ENCODE measurements around the gene CRTAC1. TPM values are rescaled to one million over a fixed set of nuclear protein-coding genes. Genes with fewer than 3 reads are reported as not detected.

The CRTAC1 gene
- total and polyA plus RNA-seq, 12 donors, result 0.09 to 1.4 (median 0.48) TPM; not detected in 4

- TF ChIP-seq POLR2A (IDR thresholded peaks at IDR 0.05), result no peak
- no peak for TF ChIP-seq CTCF (IDR thresholded peaks at IDR 0.05)
- intact Hi-C loops (cut with DNase I), result no loop called here
- DNase-seq, result no peak
- Histone ChIP-seq H3K27me3 (no peaks in the 10 kb centered on the region), H3K27ac (no peak overlapping the region), H3K9me3 (replicated peaks in 1 of 3) (no peaks in the 10 kb centered on the region), H3K4me3 (no peak overlapping the region), H3K4me1 (replicated peaks in 1 of 2) (no peaks in the 10 kb centered on the region), H3K36me3 (replicated peaks in 1 of 2) (no peaks in the 10 kb centered on the region)
- WGBS, 4 donors, result 90 to 94% (median 93%) methylated on average over 5 of the region's 5 CpGs
Observed at GRCh38 chr10:97879241-97879640, 151.2 kb downstream of the CRTAC1 start.

DNA sequence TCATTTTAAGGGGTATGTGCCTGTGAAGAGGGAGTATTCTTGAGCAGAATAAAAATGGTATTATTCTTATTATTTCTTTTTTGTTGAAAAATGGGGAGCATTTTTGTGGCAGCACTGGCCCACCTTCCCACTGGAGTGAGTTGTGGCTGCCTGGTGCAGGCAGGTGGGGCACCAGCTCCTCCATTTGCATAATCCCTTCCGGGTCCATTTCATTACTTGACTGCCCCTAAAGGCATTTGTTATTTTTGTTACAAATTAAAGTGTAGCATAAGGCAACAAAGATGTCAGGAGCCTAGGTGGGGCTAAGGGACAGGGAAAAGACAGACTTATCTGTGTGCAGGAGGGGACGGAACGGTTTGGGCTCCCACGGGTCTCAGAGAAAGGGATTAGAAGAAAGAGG is 154.0 kb downstream of the CRTAC1 start:
- no peaks in the 10 kb centered on the region for H3K27me3 ChIP-seq
- no peak overlapping the region for H3K27ac ChIP-seq
- H3K4me3 ChIP-seq, result no peak overlapping the region
- H3K9me3 ChIP-seq (replicated peaks in 1 of 3), result no peaks in the 10 kb centered on the region
- no peak for TF ChIP-seq POLR2A (IDR thresholded peaks at IDR 0.05)
- no peak for TF ChIP-seq CTCF (IDR thresholded peaks at IDR 0.05)
- intact Hi-C loops (cut with DNase I), result no loop called here
- H3K4me1 ChIP-seq (replicated peaks in 1 of 2), result no peaks in the 10 kb centered on the region
- DNase-seq, result no peak
- 59 to 76% (median 75%) methylated on average over 4 of the region's 4 CpGs for WGBS, 4 donors
- no peaks in the 10 kb centered on the region for H3K36me3 ChIP-seq (replicated peaks in 1 of 2)

- TF ChIP-seq CTCF (IDR thresholded peaks at IDR 0.05), result no peak
- TF ChIP-seq POLR2A (IDR thresholded peaks at IDR 0.05), result no peak
- Histone ChIP-seq H3K4me3 (no peak overlapping the region), H3K4me1 (replicated peaks in 1 of 2) (no peaks in the 10 kb centered on the region), H3K36me3 (replicated peaks in 1 of 2) (no peaks in the 10 kb centered on the region), H3K27me3 (no peaks in the 10 kb centered on the region), H3K27ac (no peak overlapping the region), H3K9me3 (replicated peaks in 1 of 3) (no peaks in the 10 kb centered on the region)
- DNase-seq, result no peak
- 69 to 84% (median 77%) methylated on average over 2 to 7 of the region's 7 CpGs for WGBS, 4 donors
- intact Hi-C loops (cut with DNase I), result no loop called here
Observed at GRCh38 chr10:97875391-97875790, 155.0 kb downstream of the CRTAC1 start.

GRCh38 chr10:97874332-97874731 is 156.1 kb downstream of the CRTAC1 start:
- Histone ChIP-seq H3K27me3 (no peaks in the 10 kb centered on the region), H3K27ac (no peak overlapping the region), H3K9me3 (replicated peaks in 1 of 3) (no peaks in the 10 kb centered on the region), H3K4me3 (no peak overlapping the region), H3K4me1 (replicated peaks in 1 of 2) (peaks cover 0 to under 1% of the 10 kb centered on the region in 2 donors), H3K36me3 (replicated peaks in 1 of 2) (no peaks in the 10 kb centered on the region)
- intact Hi-C loops (cut with DNase I), result no loop called here
- no peak for DNase-seq
- TF ChIP-seq CTCF (IDR thresholded peaks at IDR 0.05) (no peak), POLR2A (IDR thresholded peaks at IDR 0.05) (no peak)
- whole genome bisulfite sequencing, 4 donors, result 57 to 75% (median 66%) methylated on average over 6 of the region's 6 CpGs
